ENCODE data around the gene MYCBPAP.

DNA sequence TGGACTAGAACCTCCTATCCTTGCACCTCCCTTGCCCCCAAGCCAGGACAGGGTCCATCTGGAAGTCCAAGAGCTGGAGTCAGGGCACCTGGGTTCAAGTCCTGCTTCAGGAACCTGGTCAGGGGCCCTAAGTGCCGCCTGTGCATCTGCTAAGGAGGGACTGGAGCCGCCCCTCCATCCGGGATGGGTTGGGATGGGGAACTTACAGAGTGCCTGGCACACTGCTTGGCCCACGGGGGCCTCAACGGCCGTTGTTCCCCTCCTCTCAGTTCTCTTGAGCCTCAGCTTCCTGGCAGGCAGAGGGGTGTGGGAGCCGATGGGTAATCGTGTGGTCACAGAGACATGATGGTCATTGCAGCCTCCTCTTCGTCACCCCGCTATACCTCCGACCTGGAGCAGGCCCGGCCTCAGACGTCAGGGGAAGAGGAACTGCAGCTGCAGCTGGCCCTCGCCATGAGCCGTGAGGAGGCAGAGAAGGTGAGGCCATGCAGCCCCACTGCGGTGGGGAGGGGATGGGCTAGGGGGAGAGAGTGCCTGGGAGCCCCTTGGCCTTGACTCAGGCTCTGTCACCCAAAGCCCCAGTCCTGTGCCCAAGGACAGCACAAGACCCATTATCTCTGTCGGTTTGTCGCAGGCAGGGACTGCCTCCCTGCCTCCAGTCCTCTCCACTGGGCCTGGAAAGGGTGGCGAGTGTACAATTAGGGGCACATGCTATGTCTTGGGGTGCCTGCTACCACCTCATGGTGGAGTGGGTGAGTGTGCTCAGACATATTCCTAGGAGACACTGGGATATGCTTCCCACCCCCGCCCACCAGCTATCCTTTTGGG is 29.7 kb downstream of the MYCBPAP start:
- TF ChIP-seq, protein P1, sequence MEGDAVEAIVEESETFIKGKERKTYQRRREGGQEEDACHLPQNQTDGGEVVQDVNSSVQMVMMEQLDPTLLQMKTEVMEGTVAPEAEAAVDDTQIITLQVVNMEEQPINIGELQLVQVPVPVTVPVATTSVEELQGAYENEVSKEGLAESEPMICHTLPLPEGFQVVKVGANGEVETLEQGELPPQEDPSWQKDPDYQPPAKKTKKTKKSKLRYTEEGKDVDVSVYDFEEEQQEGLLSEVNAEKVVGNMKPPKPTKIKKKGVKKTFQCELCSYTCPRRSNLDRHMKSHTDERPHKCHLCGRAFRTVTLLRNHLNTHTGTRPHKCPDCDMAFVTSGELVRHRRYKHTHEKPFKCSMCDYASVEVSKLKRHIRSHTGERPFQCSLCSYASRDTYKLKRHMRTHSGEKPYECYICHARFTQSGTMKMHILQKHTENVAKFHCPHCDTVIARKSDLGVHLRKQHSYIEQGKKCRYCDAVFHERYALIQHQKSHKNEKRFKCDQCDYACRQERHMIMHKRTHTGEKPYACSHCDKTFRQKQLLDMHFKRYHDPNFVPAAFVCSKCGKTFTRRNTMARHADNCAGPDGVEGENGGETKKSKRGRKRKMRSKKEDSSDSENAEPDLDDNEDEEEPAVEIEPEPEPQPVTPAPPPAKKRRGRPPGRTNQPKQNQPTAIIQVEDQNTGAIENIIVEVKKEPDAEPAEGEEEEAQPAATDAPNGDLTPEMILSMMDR (IDR thresholded peaks at IDR 0.05): no peak
- no peak for TF ChIP-seq POLR2A (IDR thresholded peaks at IDR 0.05)

Measured in right lobe of liver (tissue), 4 donors.